Trophoblast cell (in vitro differentiated cells and primary cell): Measurements from ENCODE around the gene LRP4.

Experiments used
- DNase-seq, 2 donors: peaks; one replicate each; pipeline ENCODE4 v3.0.0-alpha.2; 2016
- H2AFZ ChIP-seq: 2 replicates; pipeline ENCODE4 v1.6.1; 2013; ENCODE audit warnings: low read length, moderate library complexity, mild to moderate bottlenecking; ENCODE audit not compliant: insufficient read depth, poor library complexity
- H2AK5ac ChIP-seq: 2 replicates; pipeline ENCODE4 v1.6.1; 2013; ENCODE audit warnings: mild to moderate bottlenecking, low read length
- H2BK120ac ChIP-seq: 2 replicates; pipeline ENCODE4 v1.6.1; 2013; ENCODE audit warnings: low read length, mild to moderate bottlenecking, moderate library complexity; ENCODE audit not compliant: insufficient read depth, poor library complexity
- H2BK12ac ChIP-seq: 2 replicates; pipeline ENCODE4 v1.6.1; 2013; ENCODE audit warnings: mild to moderate bottlenecking, low read length, moderate library complexity
- H2BK5ac ChIP-seq: 2 replicates; pipeline ENCODE4 v1.6.1; 2013; ENCODE audit warnings: low read length, low read depth, moderate library complexity, mild to moderate bottlenecking; ENCODE audit not compliant: poor library complexity
- H3K14ac ChIP-seq: 2 replicates; pipeline ENCODE4 v1.6.1; 2013; ENCODE audit warnings: mild to moderate bottlenecking, low read length
- H3K18ac ChIP-seq: 2 replicates; pipeline ENCODE4 v1.6.1; 2013; ENCODE audit warnings: mild to moderate bottlenecking, low read length
- H3K23ac ChIP-seq: 2 replicates; pipeline ENCODE4 v1.6.1; 2013; ENCODE audit warnings: low read length
- H3K27ac ChIP-seq: 2 replicates; pipeline ENCODE4 v1.5.1; 2013; ENCODE audit warnings: low read depth, mild to moderate bottlenecking, inconsistent platforms, low read length, moderate library complexity
- H3K27me3 ChIP-seq: 2 replicates; pipeline ENCODE4 v1.6.1; 2013; ENCODE audit warnings: inconsistent platforms, mild to moderate bottlenecking, low read length, moderate library complexity; ENCODE audit not compliant: insufficient read depth
- H3K36me3 ChIP-seq, 2 experiments: 1 replicate in 1 of 2; 2 replicates in 1 of 2; pipeline ENCODE4 v1.6.1; 2013; ENCODE audit warnings: low read length in 2 of 2, mild to moderate bottlenecking in 2 of 2, moderate library complexity in 1 of 2; ENCODE audit not compliant: insufficient read depth in 2 of 2, control insufficient read depth in 1 of 2
- H3K4ac ChIP-seq: 2 replicates; pipeline ENCODE4 v1.6.1; 2013; ENCODE audit warnings: low read depth, mild to moderate bottlenecking, low read length, moderate library complexity
- H3K4me1 ChIP-seq, 2 experiments: 1 replicate in 1 of 2; 2 replicates in 1 of 2; pipeline ENCODE4 v1.6.1; 2013; ENCODE audit warnings: low read length in 2 of 2, mild to moderate bottlenecking in 2 of 2, moderate library complexity in 1 of 2; ENCODE audit not compliant: insufficient read depth in 2 of 2, control insufficient read depth in 1 of 2
- H3K4me2 ChIP-seq: 2 replicates; pipeline ENCODE4 v1.6.1; 2013; ENCODE audit warnings: inconsistent platforms, mild to moderate bottlenecking, low read length, moderate library complexity
- H3K4me3 ChIP-seq: 2 replicates; pipeline ENCODE4 v1.5.1; 2013; ENCODE audit warnings: mild to moderate bottlenecking, low read depth, low read length, inconsistent platforms
- H3K79me1 ChIP-seq: one replicate; pipeline ENCODE4 v1.6.1; 2013; ENCODE audit warnings: low read length
- H3K79me2 ChIP-seq: 2 replicates; pipeline ENCODE4 v1.6.1; 2013; ENCODE audit warnings: low read length, mild to moderate bottlenecking; ENCODE audit not compliant: control insufficient read depth, insufficient read depth, poor library complexity
- H3K9ac ChIP-seq: 2 replicates; pipeline ENCODE4 v1.6.1; 2013; ENCODE audit warnings: mild to moderate bottlenecking, low read length
- H3K9me3 ChIP-seq: 2 replicates; pipeline ENCODE4 v1.6.1; 2013; ENCODE audit warnings: low read depth, mild to moderate bottlenecking, control low read depth, inconsistent platforms, low read length; ENCODE audit not compliant: insufficient read depth
- H4K12ac ChIP-seq: 2 replicates; pipeline ENCODE4 v1.6.1; 2013; ENCODE audit warnings: low read depth, mild to moderate bottlenecking, low read length, moderate library complexity
- H4K8ac ChIP-seq: 2 replicates; pipeline ENCODE4 v1.6.1; 2013; ENCODE audit warnings: low read depth, mild to moderate bottlenecking, low read length, moderate library complexity
- H4K91ac ChIP-seq: one replicate; pipeline ENCODE4 v1.6.1; 2013; ENCODE audit warnings: low read depth, mild to moderate bottlenecking, low read length, moderate library complexity
- WGBS: extraction: QIAGEN DNeasy Blood & Tissue Kit; methylation state at CpG from one replicate; pipeline ENCODE4 v1.1.7; 2013; ENCODE audit warnings: missing lambda C conversion rate; ENCODE audit not compliant: insufficient read length, insufficient coverage; ENCODE audit errors: extremely low coverage; 5-methylcytosine and 5-hydroxymethylcytosine counted together

LRP4 gene

DNA sequence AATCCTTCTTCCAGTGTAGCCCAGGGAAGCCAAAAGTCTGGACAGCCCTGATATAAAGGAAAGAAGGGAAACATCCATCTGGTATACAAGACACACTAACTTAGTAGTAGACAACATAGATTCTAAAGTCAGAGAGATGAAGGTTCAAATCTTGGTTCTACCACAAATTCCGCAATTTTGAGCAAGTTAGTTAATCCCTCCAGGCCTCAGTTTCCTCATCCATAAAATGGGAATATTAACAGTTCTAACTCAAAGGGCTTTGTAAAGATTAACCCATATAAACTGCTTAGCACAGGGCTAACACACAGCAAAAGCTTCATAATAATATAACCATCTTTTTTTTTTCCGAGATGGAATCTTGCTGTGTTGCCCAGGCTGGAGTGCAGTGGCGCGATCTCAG is 10.7 kb downstream of the LRP4 start:
- Histone ChIP-seq H3K9ac (no peak overlapping the region), H3K4me2 (no peak overlapping the region), H4K8ac (no peak overlapping the region), H4K12ac (no peak overlapping the region), H3K79me2 (no peaks in the 10 kb centered on the region), H3K79me1 (no peaks in the 10 kb centered on the region), H3K23ac (no peak overlapping the region), H2BK120ac (no peak overlapping the region), H3K9me3 (no peaks in the 10 kb centered on the region), H3K14ac (no peak overlapping the region), H3K4me3 (no peak overlapping the region), H2AFZ (no peak overlapping the region), H2BK12ac (no peak overlapping the region), H3K4ac (no peak overlapping the region), H3K18ac (no peak overlapping the region), H4K91ac (no peak overlapping the region), H3K27me3 (no peaks in the 10 kb centered on the region), H3K27ac (no peak overlapping the region), H2BK5ac (no peak overlapping the region), H3K4me1 (peaks cover 4 to 6% of the 10 kb centered on the region in 2 experiments), H2AK5ac (no peak overlapping the region), H3K36me3 (no peaks in the 10 kb centered on the region)
- WGBS: no CpG with 5 or more reads among the region's 4 CpGs
- no peak for DNase-seq

DNA sequence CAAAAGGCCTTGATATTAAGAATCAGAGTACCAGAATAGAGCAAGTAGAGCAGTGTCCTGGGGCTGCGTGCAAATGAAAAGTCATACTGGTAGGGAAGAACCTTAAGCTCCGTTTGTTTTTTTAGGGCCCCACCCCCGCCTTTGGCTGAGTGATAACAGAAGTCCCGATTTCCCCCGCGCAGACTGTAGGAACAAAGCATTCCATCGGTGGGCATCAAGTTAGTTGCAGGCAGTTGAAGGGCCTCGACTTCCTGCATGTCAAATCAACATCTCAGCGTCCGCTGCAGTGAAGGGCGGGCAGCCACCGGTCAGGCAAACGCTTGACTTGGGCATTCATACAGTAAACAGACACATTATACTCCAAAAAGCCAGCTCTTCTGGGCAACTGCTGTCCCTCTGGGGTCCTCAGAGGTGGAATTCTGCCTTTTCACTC is 11.7 kb downstream of the LRP4 start:
- H2AFZ ChIP-seq: no peak overlapping the region
- no peak overlapping the region for H3K27ac ChIP-seq
- H3K9ac ChIP-seq: no peak overlapping the region
- no peak overlapping the region for H3K4ac ChIP-seq
- no peak overlapping the region for H2BK5ac ChIP-seq
- H3K27me3 ChIP-seq: no peaks in the 10 kb centered on the region
- H2BK120ac ChIP-seq: no peak overlapping the region
- H3K4me1 ChIP-seq: peaks cover 0 to 3% of the 10 kb centered on the region in 2 experiments
- no peak overlapping the region for H3K18ac ChIP-seq
- H3K79me1 ChIP-seq: no peaks in the 10 kb centered on the region
- no peak overlapping the region for H3K4me3 ChIP-seq
- H4K91ac ChIP-seq: no peak overlapping the region
- no peaks in the 10 kb centered on the region for H3K9me3 ChIP-seq
- no peak overlapping the region for H3K23ac ChIP-seq
- no peak overlapping the region for H4K12ac ChIP-seq
- DNase-seq: no peak
- H2BK12ac ChIP-seq: no peak overlapping the region
- H4K8ac ChIP-seq: no peak overlapping the region
- no CpG with 5 or more reads among the region's 13 CpGs for WGBS
- H3K36me3 ChIP-seq: no peaks in the 10 kb centered on the region
- H3K4me2 ChIP-seq: no peak overlapping the region
- no peak overlapping the region for H2AK5ac ChIP-seq
- no peak overlapping the region for H3K14ac ChIP-seq
- no peaks in the 10 kb centered on the region for H3K79me2 ChIP-seq

DNA sequence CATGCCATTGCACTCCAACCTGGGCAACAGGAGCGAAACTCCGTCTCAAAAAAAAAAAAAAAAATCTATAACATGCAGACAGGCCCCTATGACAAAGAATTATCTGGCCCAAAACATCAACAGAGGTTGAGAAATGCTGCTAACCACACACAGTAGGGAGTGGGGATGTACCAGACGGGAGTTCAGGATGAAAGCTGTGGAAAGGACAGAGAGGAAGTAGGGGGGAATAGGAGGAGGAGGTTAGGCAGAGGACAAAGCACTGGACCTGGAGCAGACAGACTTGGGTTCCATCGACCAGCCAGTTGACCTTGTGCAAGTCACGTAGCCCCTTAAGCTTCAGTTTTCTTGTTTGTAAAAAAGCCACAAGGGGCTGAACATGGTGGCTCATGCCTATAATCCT is 12.5 kb downstream of the LRP4 start:
- Histone ChIP-seq H3K23ac (no peak overlapping the region), H2AK5ac (no peak overlapping the region), H3K4ac (no peak overlapping the region), H3K79me1 (no peaks in the 10 kb centered on the region), H2BK120ac (no peak overlapping the region), H3K79me2 (no peaks in the 10 kb centered on the region), H3K4me3 (no peak overlapping the region), H3K9ac (no peak overlapping the region), H4K12ac (no peak overlapping the region), H2AFZ (no peak overlapping the region), H3K18ac (no peak overlapping the region), H3K9me3 (no peaks in the 10 kb centered on the region), H3K4me2 (no peak overlapping the region), H3K36me3 (no peaks in the 10 kb centered on the region), H4K8ac (no peak overlapping the region), H3K14ac (no peak overlapping the region), H3K4me1 (peaks cover 0 to 3% of the 10 kb centered on the region in 2 experiments), H3K27ac (no peak overlapping the region), H2BK12ac (no peak overlapping the region), H4K91ac (no peak overlapping the region), H3K27me3 (no peaks in the 10 kb centered on the region), H2BK5ac (no peak overlapping the region)
- no CpG with 5 or more reads among the region's 5 CpGs for WGBS
- no peak for DNase-seq

GRCh38 chr11:46903846-46904245 is 14.5 kb downstream of the LRP4 start:
- Histone ChIP-seq H2BK12ac (no peak overlapping the region), H3K4me2 (no peak overlapping the region), H3K9ac (no peak overlapping the region), H3K4me3 (no peak overlapping the region), H2AK5ac (no peak overlapping the region), H3K36me3 (peaks cover 0 to 3% of the 10 kb centered on the region in 2 experiments), H3K27me3 (no peaks in the 10 kb centered on the region), H2BK5ac (no peak overlapping the region), H3K23ac (no peak overlapping the region), H3K4me1 (peaks cover 12 to 18% of the 10 kb centered on the region in 2 experiments), H3K18ac (no peak overlapping the region), H4K8ac (no peak overlapping the region), H3K27ac (no peak overlapping the region), H4K91ac (no peak overlapping the region), H2BK120ac (no peak overlapping the region), H4K12ac (no peak overlapping the region), H2AFZ (no peak overlapping the region), H3K9me3 (peaks cover 3% of the 10 kb centered on the region), H3K79me2 (no peaks in the 10 kb centered on the region), H3K79me1 (peaks cover 2% of the 10 kb centered on the region), H3K14ac (no peak overlapping the region), H3K4ac (no peak overlapping the region)
- no CpG with 5 or more reads among the region's 10 CpGs for WGBS
- no peak for DNase-seq
